DOHH2 (cell line): Measurements from ENCODE around the gene FZD1.

Source experiments
- H3F3A ChIP-seq: fragments of 200-600 bp; sonication (generic), shearing (Covaris generic); 2 replicates; pipeline ENCODE4 v1.6.0; 2016; ENCODE audit warnings: antibody characterized with exemption, mild to moderate bottlenecking; ENCODE audit not compliant: control insufficient read depth, insufficient read depth
- H3K27ac ChIP-seq: fragments of 200-600 bp; sonication (generic); 2 replicates; pipeline ENCODE4 v1.5.1; 2014; ENCODE audit warnings: low read depth, mild to moderate bottlenecking, low read length, moderate library complexity
- H3K27me3 ChIP-seq: fragments of 200-600 bp; sonication (generic); 2 replicates; pipeline ENCODE4 v1.6.1; 2014; ENCODE audit warnings: mild to moderate bottlenecking, low read length, mixed read lengths; ENCODE audit not compliant: control insufficient read depth
- H3K36me3 ChIP-seq: fragments of 200-600 bp; sonication (generic); 2 replicates; pipeline ENCODE4 v1.6.1; 2014; ENCODE audit warnings: mild to moderate bottlenecking, low read length, moderate library complexity, mixed read lengths; ENCODE audit not compliant: control insufficient read depth
- H3K4me1 ChIP-seq: fragments of 200-600 bp; sonication (generic); 2 replicates; pipeline ENCODE4 v1.6.1; 2014; ENCODE audit warnings: mild to moderate bottlenecking, low read length, mixed read lengths; ENCODE audit not compliant: control insufficient read depth
- H3K4me2 ChIP-seq: fragments of 200-600 bp; sonication (generic); 2 replicates; pipeline ENCODE4 v1.6.0; 2014; ENCODE audit warnings: mild to moderate bottlenecking, low read length, moderate library complexity
- H3K4me3 ChIP-seq: fragments of 200-600 bp; sonication (generic); 2 replicates; pipeline ENCODE4 v1.5.1; 2014; ENCODE audit warnings: mild to moderate bottlenecking, low read length, mixed read lengths
- H3K79me2 ChIP-seq: fragments of 200-600 bp; sonication (generic); 2 replicates; pipeline ENCODE4 v1.6.1; 2014; ENCODE audit warnings: mild to moderate bottlenecking, low read length, mixed read lengths; ENCODE audit not compliant: control insufficient read depth
- H3K9me2 ChIP-seq: fragments of 200-600 bp; sonication (generic); replicated peaks from 2 replicates; pipeline ENCODE4 v1.6.1; 2014; ENCODE audit warnings: mild to moderate bottlenecking, low read length, mixed read lengths; ENCODE audit not compliant: control insufficient read depth
- H3K9me3 ChIP-seq: fragments of 200-600 bp; sonication (generic); 2 replicates; pipeline ENCODE4 v1.6.1; 2014; ENCODE audit warnings: antibody characterized with exemption, low read length, mixed read lengths; ENCODE audit not compliant: control insufficient read depth, insufficient read depth
- H4K20me1 ChIP-seq: fragments of 200-600 bp; sonication (generic); 2 replicates; pipeline ENCODE4 v1.6.0; 2014; ENCODE audit warnings: low read depth, mild to moderate bottlenecking, antibody characterized with exemption, low read length, moderate library complexity; ENCODE audit not compliant: control insufficient read depth, insufficient read depth
- CTCF ChIP-seq: fragments of 200-600 bp; sonication (generic); IDR thresholded peaks from one replicate; pipeline ENCODE4 v1.5.1; 2014; ENCODE audit warnings: antibody characterized with exemption, mild to moderate bottlenecking, low read depth, low read length; ENCODE audit not compliant: poor library complexity, severe bottlenecking
- EZH2phosphoT487 ChIP-seq: fragments of 200-600 bp; sonication (generic); IDR thresholded peaks from 2 replicates; pipeline ENCODE4 v1.6.1; 2017; ENCODE audit warnings: borderline replicate concordance, mild to moderate bottlenecking, antibody characterized with exemption, low read length, moderate library complexity, mixed read lengths

FZD1 gene

DNA sequence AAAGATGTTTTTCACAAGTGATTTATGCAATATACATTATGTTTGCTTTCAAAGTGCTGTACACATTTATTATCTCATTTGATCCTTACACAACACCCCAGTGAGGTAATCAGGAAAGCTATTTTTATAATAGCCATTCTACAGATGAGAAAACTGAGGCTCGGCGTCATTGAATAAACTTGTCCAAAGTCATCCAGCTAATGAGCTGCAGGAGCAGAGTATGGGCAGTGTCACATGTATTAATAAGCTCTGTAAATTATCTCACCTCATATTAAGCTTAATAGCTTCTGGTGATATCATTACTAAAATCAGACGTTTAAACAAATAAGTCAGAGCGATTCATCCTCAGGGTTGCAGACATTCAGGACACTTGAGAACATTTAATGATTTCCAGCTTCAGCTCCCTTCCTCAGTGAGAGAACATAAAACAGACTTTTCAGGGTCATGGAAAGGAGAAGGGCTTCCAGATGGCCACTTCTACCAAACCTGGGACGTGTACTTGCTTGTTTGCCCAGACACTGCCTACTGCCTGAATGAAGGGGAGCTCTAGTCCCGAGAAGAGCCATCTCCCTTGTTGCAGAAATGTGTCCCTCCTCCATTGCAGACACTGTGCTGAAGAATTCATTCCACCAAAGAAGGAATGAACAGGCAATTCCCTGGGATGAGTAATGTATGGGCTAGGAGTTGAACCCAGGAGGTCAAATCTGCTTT is 20.5 kb upstream of the FZD1 start:
- H4K20me1 ChIP-seq: no peaks in the 10 kb centered on the region

GRCh38 chr7:91247500-91247899 is 16.7 kb upstream of the FZD1 start:
- Histone ChIP-seq H3K36me3 (no peaks in the 10 kb centered on the region), H3K79me2 (no peaks in the 10 kb centered on the region), H3K27me3 (peaks cover 7% of the 10 kb centered on the region; the same call in 1 of the 2 replicates), H3K4me1 (no peaks in the 10 kb centered on the region), H3K9me2 (no peaks in the 10 kb centered on the region), H3K9me3 (no peaks in the 10 kb centered on the region), H3K27ac (no peak overlapping the region), H3K4me3 (no peak overlapping the region), H3F3A (no peaks in the 10 kb centered on the region), H3K4me2 (no peak overlapping the region), H4K20me1 (no peaks in the 10 kb centered on the region)
- TF ChIP-seq EZH2phosphoT487 (no peak), CTCF (no peak)

More for the DNA sequence above, 20.5 kb upstream of the FZD1 start:
- Histone ChIP-seq H3K4me2 (no peak overlapping the region), H3K9me2 (no peaks in the 10 kb centered on the region), H3K27me3 (peaks cover 7% of the 10 kb centered on the region; the same call in 1 of the 2 replicates), H3K4me3 (no peak overlapping the region), H3K4me1 (no peaks in the 10 kb centered on the region), H3K27ac (no peak overlapping the region), H3F3A (no peaks in the 10 kb centered on the region), H3K36me3 (no peaks in the 10 kb centered on the region), H3K79me2 (no peaks in the 10 kb centered on the region), H3K9me3 (no peaks in the 10 kb centered on the region)
- no peak for TF ChIP-seq EZH2phosphoT487
- TF ChIP-seq CTCF: no peak

DNA sequence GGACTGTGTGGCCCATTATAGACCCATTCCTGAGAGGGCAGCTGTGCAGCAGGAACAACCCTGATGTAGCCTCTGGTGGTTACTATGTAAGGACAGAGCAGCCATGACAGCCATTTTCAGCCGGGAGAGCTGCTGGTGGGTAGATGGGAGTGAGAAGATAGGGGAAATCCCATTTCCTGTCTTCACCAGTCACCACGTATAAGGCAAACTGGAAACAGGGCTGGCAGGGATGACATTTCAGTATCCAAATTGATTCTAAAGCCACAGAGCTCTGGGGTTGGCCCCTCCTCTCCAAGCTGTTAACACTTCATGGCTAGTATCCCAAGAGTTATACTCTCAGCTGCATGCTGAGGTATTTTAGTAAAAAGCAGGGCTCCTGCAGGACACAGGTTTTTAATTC is 15.2 kb upstream of the FZD1 start:
- H3K79me2 ChIP-seq: no peaks in the 10 kb centered on the region
- H3K4me1 ChIP-seq: no peaks in the 10 kb centered on the region
- H3K27me3 ChIP-seq: peaks cover 4% of the 10 kb centered on the region; the same call in 1 of the 2 replicates
- no peak for TF ChIP-seq CTCF
- no peak for TF ChIP-seq EZH2phosphoT487
- no peaks in the 10 kb centered on the region for H3K9me3 ChIP-seq
- H3K4me3 ChIP-seq: no peak overlapping the region
- no peaks in the 10 kb centered on the region for H4K20me1 ChIP-seq
- no peak overlapping the region for H3K27ac ChIP-seq
- H3K9me2 ChIP-seq: no peaks in the 10 kb centered on the region
- no peaks in the 10 kb centered on the region for H3K36me3 ChIP-seq
- no peak overlapping the region for H3K4me2 ChIP-seq
- no peaks in the 10 kb centered on the region for H3F3A ChIP-seq
